Mucosa of descending colon (tissue), 3 donors: ENCODE results near the gene MYBPHL. TPM values are rescaled to one million over a fixed set of nuclear protein-coding genes. Genes with fewer than 3 reads are reported as not detected.

Experiments
- ATAC-seq: fragments of 200-7000 bp; cut with Tn5 transposase; one replicate; pipeline ENCODE4 v1.9.1; 2020; ENCODE audit warnings: mild to moderate bottlenecking, moderate library complexity
- DNase-seq, 3 donors: peaks; one replicate each; pipeline ENCODE4 v3.0.0-alpha.2; 2020
- H3K36me3 ChIP-seq: fragments of 200-600 bp; one replicate; pipeline ENCODE4 v1.8.0; 2021; ENCODE audit warnings: low read depth, mild to moderate bottlenecking
- H3K4me1 ChIP-seq: fragments of 200-600 bp; one replicate; pipeline ENCODE4 v1.8.0; 2021; ENCODE audit warnings: low read depth, mild to moderate bottlenecking
- H3K4me3 ChIP-seq: fragments of 200-600 bp; one replicate; pipeline ENCODE4 v1.8.0; 2021; ENCODE audit warnings: mild to moderate bottlenecking
- H3K9me3 ChIP-seq: fragments of 200-600 bp; one replicate; pipeline ENCODE4 v1.8.0; 2021; ENCODE audit warnings: mild to moderate bottlenecking
- CTCF ChIP-seq: fragments of 200-600 bp; IDR thresholded peaks from one replicate; pipeline ENCODE4 v1.8.0; 2022; ENCODE audit warnings: antibody characterized with exemption, mild to moderate bottlenecking
- intact Hi-C, 2 donors: fragments of 100-400 bp; cut with DNase I in 1 of 2; cut with micrococcal nuclease in 1 of 2; formaldehyde crosslinking; loops; one replicate each; pipeline versions ENCODE4 v1.11.0 to v1.11.1; 2022; cut with DNase I, micrococcal nuclease
- total RNA-seq, 3 donors: library from RNA; stranded (reverse); fragmentation: NEBNext Ultra II Directional in 2 of 3; extraction: Animal tissue kit (Norgen Biotek cat#: 25700) in 2 of 3; gene quantifications; one replicate each; pipeline versions ENCODE4 v1.2.1 to v1.2.4, GENCODE V29; 2021 to 2023
- donor health status: DM: no; HTN: no; CAD: no; lungs with moderate emphysema.
- donor health status: DM: no; HTN: no; CAD: no.
- donor health status: DM: no; HTN: yes; CAD: no.

Gene MYBPHL
- total RNA-seq, 3 donors from 2014 or later, result not detected

GRCh38 chr1:109265016-109265415 is 41.8 kb downstream of the MYBPHL start:
- intact Hi-C loops, result no loop called here
- peak in 1 of 3 donors; percentile 38 for DNase-seq
- TF ChIP-seq CTCF, result no peak

GRCh38 chr1:109264379-109264755 is 42.4 kb downstream of the MYBPHL start:
- H3K4me3 ChIP-seq, result no peak overlapping the region
- H3K36me3 ChIP-seq, result no peaks in the 10 kb centered on the region
- peak in 1 of 3 donors; percentile 44 for DNase-seq
- intact Hi-C loops, result loop anchor here in 1 of 2 donors (5.0 kb wide), 1 partner anchor 133 kb away; the partner anchor contains the start of gene SORT1
- no peaks in the 10 kb centered on the region for H3K4me1 ChIP-seq
- no peaks in the 10 kb centered on the region for H3K9me3 ChIP-seq
- no peak for ATAC-seq
- no peak for TF ChIP-seq CTCF

More at GRCh38 chr1:109265016-109265415, 41.8 kb downstream of the MYBPHL start:
- Histone ChIP-seq H3K4me1 (no peaks in the 10 kb centered on the region), H3K9me3 (no peaks in the 10 kb centered on the region), H3K36me3 (no peaks in the 10 kb centered on the region), H3K4me3 (no peak overlapping the region)
- no peak for ATAC-seq

- Histone ChIP-seq H3K36me3 (no peaks in the 10 kb centered on the region), H3K4me1 (no peaks in the 10 kb centered on the region), H3K9me3 (no peaks in the 10 kb centered on the region), H3K4me3 (no peak overlapping the region)
- peak; percentile 86 to 90 (median 87) for DNase-seq
- peak; percentile 92 for TF ChIP-seq CTCF
- peak; percentile 95 for ATAC-seq
- intact Hi-C loops, result loop anchor here in 1 of 2 donors (5.0 kb wide), 1 partner anchor 134 kb away; the partner anchor contains the start of gene SORT1
These were observed 43.0 kb downstream of the MYBPHL start for GRCh38 chr1:109263597-109264378.

GRCh38 chr1:109263234-109263596 is 43.6 kb downstream of the MYBPHL start:
- no peaks in the 10 kb centered on the region for H3K36me3 ChIP-seq
- no peaks in the 10 kb centered on the region for H3K4me1 ChIP-seq
- intact Hi-C loops, result loop anchor here in 1 of 2 donors (5.0 kb wide), 1 partner anchor 134 kb away; the partner anchor contains the start of gene SORT1
- TF ChIP-seq CTCF, result no peak
- DNase-seq (no peak), ATAC-seq (peak; percentile 2)
- H3K4me3 ChIP-seq, result no peak overlapping the region
- H3K9me3 ChIP-seq, result no peaks in the 10 kb centered on the region

- intact Hi-C loops, result loop anchor here in 1 of 2 donors (5.0 kb wide), 1 partner anchor 135 kb away; the partner anchor contains the start of gene SORT1
- Histone ChIP-seq H3K4me3 (no peak overlapping the region), H3K36me3 (no peaks in the 10 kb centered on the region), H3K9me3 (no peaks in the 10 kb centered on the region), H3K4me1 (no peaks in the 10 kb centered on the region)
- TF ChIP-seq CTCF, result no peak
- ATAC-seq (no peak), DNase-seq (peak in 1 of 3 donors; percentile 49)
These were observed 44.4 kb downstream of the MYBPHL start for GRCh38 chr1:109262231-109263055.
